Thoracic aorta (tissue), 2 donors: ENCODE data around the gene CIROP. TPM values are rescaled to one million over a fixed set of nuclear protein-coding genes. Genes with fewer than 3 reads are reported as not detected.
A peak's percentile ranks its signal among the peaks of the same experiment; 100 is the strongest.

Experiments
- ATAC-seq: fragments of 150-250 bp; one replicate; pipeline ENCODE4 v1.8.0; 2017; ENCODE audit warnings: low read depth; ENCODE audit not compliant: insufficient number of reproducible peaks, low FRiP score
- DNase-seq: peaks from one replicate; pipeline ENCODE4 v3.0.0-alpha.2; 2020; ENCODE audit warnings: low spot score
- H3K27ac ChIP-seq, 2 donors: fragments of 200-600 bp; sonication (generic); 1 replicate in 1 of 2; 2 replicates in 1 of 2; pipeline ENCODE4 v1.5.1; 2016; ENCODE audit warnings: mild to moderate bottlenecking in 2 of 2, moderate library complexity in 2 of 2
- H3K27me3 ChIP-seq: fragments of 200-600 bp; sonication (generic); replicated peaks from 2 replicates; pipeline ENCODE4 v1.6.0; 2016; ENCODE audit warnings: mild to moderate bottlenecking; ENCODE audit not compliant: insufficient read depth
- H3K36me3 ChIP-seq: fragments of 200-600 bp; sonication (generic); one replicate; pipeline ENCODE4 v1.5.1; 2016
- H3K4me1 ChIP-seq, 2 donors: fragments of 200-600 bp; sonication (generic); 1 replicate in 1 of 2; 2 replicates in 1 of 2; pipeline versions ENCODE4 v1.5.1 to v1.6.0; 2016; ENCODE audit warnings: low read depth in 2 of 2, mild to moderate bottlenecking in 1 of 2; ENCODE audit not compliant: control insufficient read depth in 1 of 2
- H3K4me3 ChIP-seq: fragments of 200-600 bp; sonication (generic); 2 replicates; pipeline ENCODE4 v1.5.1; 2016; ENCODE audit warnings: mild to moderate bottlenecking
- H3K9me3 ChIP-seq: fragments of 200-600 bp; sonication (generic); 2 replicates; pipeline ENCODE4 v1.5.1; 2016
- total RNA-seq, 2 donors: library from RNA; depleted of rRNA; stranded (reverse); fragments of >200 nt; gene quantifications; one replicate each; pipeline versions ENCODE4 v1.1.0 to v1.2.3, GENCODE V29; 2016
- TF ChIP-seq, protein P1 (sequence below): fragments of 200-600 bp; sonication (generic); IDR thresholded peaks from one replicate; pipeline ENCODE4 v1.5.1; 2019; ENCODE audit warnings: antibody characterized with exemption

CIROP gene
- total RNA-seq, 2 donors from 2014 or later, result 1.1 TPM; not detected in 1

GRCh38 chr14:23130871-23131270, 26.1 kb upstream of the CIROP start:
- Histone ChIP-seq H3K27ac (no peak overlapping the region), H3K27me3 (no peaks in the 10 kb centered on the region)
- no peak for ATAC-seq

DNA sequence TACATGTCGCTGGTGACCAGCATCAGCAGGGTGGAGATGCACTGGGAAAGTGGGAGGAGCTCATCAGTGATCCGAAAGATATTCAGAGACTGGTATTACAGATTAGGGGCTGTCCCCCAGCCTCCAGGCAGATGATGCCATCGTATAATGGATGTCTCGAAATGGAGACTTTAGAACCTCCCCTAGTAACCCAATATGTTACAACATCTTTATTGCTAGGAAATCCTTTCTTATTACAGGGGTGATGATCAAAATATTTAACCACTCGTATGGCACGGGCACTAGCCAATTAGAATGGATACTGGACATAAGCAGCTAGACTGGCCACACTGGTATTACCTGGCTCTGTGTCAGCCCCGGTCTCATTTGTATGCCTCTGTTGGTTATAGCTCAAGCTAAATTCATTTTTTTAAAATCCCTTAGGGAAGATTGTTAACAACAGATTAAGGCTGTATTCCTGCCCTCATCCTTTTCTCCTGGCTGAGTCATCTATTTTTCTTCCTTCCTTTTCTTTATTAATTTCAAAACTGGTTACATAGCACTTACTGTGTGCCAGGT, 25.0 kb upstream of the CIROP start:
- peaks cover 8 to 22% of the 10 kb centered on the region in 2 donors for H3K4me1 ChIP-seq
- H3K4me3 ChIP-seq, result no peak overlapping the region
- no peak for DNase-seq
- TF ChIP-seq, protein P1, sequence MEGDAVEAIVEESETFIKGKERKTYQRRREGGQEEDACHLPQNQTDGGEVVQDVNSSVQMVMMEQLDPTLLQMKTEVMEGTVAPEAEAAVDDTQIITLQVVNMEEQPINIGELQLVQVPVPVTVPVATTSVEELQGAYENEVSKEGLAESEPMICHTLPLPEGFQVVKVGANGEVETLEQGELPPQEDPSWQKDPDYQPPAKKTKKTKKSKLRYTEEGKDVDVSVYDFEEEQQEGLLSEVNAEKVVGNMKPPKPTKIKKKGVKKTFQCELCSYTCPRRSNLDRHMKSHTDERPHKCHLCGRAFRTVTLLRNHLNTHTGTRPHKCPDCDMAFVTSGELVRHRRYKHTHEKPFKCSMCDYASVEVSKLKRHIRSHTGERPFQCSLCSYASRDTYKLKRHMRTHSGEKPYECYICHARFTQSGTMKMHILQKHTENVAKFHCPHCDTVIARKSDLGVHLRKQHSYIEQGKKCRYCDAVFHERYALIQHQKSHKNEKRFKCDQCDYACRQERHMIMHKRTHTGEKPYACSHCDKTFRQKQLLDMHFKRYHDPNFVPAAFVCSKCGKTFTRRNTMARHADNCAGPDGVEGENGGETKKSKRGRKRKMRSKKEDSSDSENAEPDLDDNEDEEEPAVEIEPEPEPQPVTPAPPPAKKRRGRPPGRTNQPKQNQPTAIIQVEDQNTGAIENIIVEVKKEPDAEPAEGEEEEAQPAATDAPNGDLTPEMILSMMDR, result no peak
- no peaks in the 10 kb centered on the region for H3K27me3 ChIP-seq
- H3K36me3 ChIP-seq, result peaks cover 18% of the 10 kb centered on the region
- peak overlapping the region in 1 of 2 donors; percentile 1 for H3K27ac ChIP-seq
- no peak for ATAC-seq
- no peaks in the 10 kb centered on the region for H3K9me3 ChIP-seq

More at GRCh38 chr14:23130871-23131270, 26.1 kb upstream of the CIROP start:
- Histone ChIP-seq H3K9me3 (no peaks in the 10 kb centered on the region), H3K36me3 (peaks cover 18% of the 10 kb centered on the region), H3K4me1 (peaks cover 0 to 11% of the 10 kb centered on the region in 2 donors), H3K4me3 (no peak overlapping the region)
- TF ChIP-seq, protein P1, result no peak
- no peak for DNase-seq

DNA sequence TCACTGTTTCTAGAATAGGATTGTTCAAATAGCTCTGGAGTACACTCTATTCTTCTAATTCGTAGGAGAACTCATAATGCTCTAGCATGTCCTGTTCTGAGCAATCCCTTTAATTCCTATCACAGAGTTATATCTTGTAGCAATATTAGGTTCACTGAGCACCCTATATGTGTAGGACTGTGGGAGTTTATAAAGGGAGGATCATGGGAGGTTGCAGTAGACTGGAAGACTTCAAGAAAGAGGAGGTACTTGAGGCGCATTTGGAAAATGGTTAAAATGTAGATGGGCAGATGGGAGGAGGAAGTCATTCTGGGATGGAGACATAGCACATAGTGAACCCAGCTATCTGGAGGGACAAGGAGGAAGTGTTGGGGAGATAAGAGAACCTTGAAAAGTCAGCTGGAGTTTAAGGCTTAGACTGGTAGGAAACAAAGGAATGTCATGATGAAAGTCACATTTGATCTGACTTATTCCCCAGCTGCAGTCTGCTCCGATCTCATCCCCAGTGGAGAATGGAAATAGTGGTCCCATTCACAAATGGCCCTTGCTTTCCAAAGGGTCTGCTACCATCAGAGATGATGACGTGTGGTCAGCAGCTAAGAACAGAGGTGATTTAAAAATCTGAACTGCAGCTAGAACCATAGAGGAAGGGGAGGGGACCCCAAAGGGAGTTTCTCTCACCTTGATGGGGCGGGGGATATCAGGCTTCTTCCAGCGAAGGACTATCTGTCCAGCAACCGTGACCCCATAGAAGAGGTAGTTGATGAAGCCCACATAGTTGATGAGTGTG, 24.4 kb upstream of the CIROP start:
- peaks cover 18% of the 10 kb centered on the region for H3K36me3 ChIP-seq

GRCh38 chr14:23127861-23128260, 23.1 kb upstream of the CIROP start:
- TF ChIP-seq, protein P1, result no peak
- Histone ChIP-seq H3K4me3 (no peak overlapping the region), H3K4me1 (peaks cover 8 to 40% of the 10 kb centered on the region in 2 donors), H3K27ac (no peak overlapping the region), H3K36me3 (peaks cover 18% of the 10 kb centered on the region), H3K9me3 (no peaks in the 10 kb centered on the region), H3K27me3 (no peaks in the 10 kb centered on the region)
- no peak for DNase-seq
- ATAC-seq, result no peak

More for the DNA sequence above, 24.4 kb upstream of the CIROP start:
- TF ChIP-seq, protein P1, result no peak
- H3K4me1 ChIP-seq, result peaks cover 8 to 28% of the 10 kb centered on the region in 2 donors
- DNase-seq, result no peak
- no peak overlapping the region for H3K4me3 ChIP-seq
- H3K9me3 ChIP-seq, result no peaks in the 10 kb centered on the region
- no peaks in the 10 kb centered on the region for H3K27me3 ChIP-seq
- no peak overlapping the region for H3K27ac ChIP-seq
- no peak for ATAC-seq

DNA sequence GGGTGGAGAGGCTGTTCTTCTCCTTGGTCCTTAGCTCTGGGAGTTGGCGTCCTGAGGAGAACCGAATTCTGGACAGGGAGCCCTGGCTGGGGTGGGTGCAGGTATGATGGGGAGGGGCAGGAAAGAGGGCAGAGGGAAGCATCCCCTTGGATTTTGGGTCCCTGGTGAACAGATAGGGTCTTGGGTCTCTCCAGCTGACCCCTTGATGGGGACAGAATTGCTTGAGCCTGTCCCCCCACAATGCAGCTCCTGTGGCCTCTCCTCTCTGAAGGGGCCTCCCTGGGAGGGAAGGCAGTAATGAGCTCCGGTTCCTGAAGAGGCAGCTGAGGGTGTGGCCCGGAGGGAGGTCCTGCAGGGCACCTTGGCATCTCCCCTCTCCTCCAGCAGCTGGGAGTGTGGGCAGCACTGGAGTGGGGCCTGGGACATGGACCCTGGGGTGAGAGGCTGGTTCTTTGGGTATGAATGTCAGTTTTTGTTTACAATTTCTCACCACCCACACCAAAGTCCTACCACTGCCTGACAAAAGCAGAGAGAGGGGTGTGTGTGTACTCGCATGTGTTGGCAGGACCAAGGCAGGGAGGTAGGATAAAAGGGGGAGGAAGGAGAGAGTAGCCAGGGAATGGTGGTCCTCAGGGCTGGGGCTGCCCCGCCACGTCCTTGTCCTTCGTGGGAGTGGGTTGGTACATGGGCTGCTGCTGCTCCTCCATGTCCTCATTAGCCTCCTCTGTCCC, 21.9 kb upstream of the CIROP start:
- TF ChIP-seq, protein P1, result no peak
- H3K27ac ChIP-seq, result peak overlapping the region; percentile 47 to 69
- peaks cover 18% of the 10 kb centered on the region for H3K36me3 ChIP-seq
- H3K27me3 ChIP-seq, result no peaks in the 10 kb centered on the region
- no peaks in the 10 kb centered on the region for H3K9me3 ChIP-seq
- no peak for DNase-seq
- peaks cover 8 to 47% of the 10 kb centered on the region in 2 donors for H3K4me1 ChIP-seq
- no peak overlapping the region for H3K4me3 ChIP-seq
- ATAC-seq, result no peak
